GM12878 (cell line): ENCODE results near the gene HSPA1A. TPM values are rescaled to one million over a fixed set of nuclear protein-coding genes. Genes with fewer than 3 reads are reported as not detected.

ENCODE experiments used
- ATAC-seq: fragments of 200-7000 bp; cut with Tn5 transposase; 3 replicates; pipeline ENCODE4 v1.9.1; 2020; ENCODE audit warnings: mild to moderate bottlenecking, moderate library complexity
- Bru-seq: library from RNA; stranded (reverse); fragments of 400-500 nt; gene quantifications from one replicate; lab custom pipeline; 2021; lab: Mats Ljungman, UMichigan
- BruChase-seq, 2 experiments: library from RNA; stranded (reverse); fragments of 400-500 nt; gene quantifications; one replicate each; lab custom pipeline; 2021; lab: Mats Ljungman, UMichigan
- BruUV-seq: library from RNA; stranded (reverse); fragments of 400-500 nt; replicated peaks from 2 replicates; lab custom pipeline; 2021; lab: Mats Ljungman, UMichigan
- CTCF ChIA-PET: fragments of 300-600 bp; sonication (Branson Sonifier 250); formaldehyde crosslinking; extraction: SDS; loops from one replicate; lab custom pipeline; 2021; ENCODE audit warnings: inconsistent platforms; lab: Yijun Ruan, JAX
- POLR2A ChIA-PET: fragments of 350-600 bp; formaldehyde crosslinking; extraction: SDS; loops from one replicate; lab custom pipeline; 2021; ENCODE audit warnings: inconsistent platforms; lab: Charles Lee
- RAD21 ChIA-PET: fragments of 300-600 bp; sonication (Branson Sonifier 250); formaldehyde crosslinking; loops from one replicate; lab custom pipeline; 2023; ENCODE audit warnings: antibody characterized with exemption; ENCODE audit not compliant: unreplicated experiment; lab: Charles Lee
- SMC1A ChIA-PET: fragments of 300-600 bp; sonication (Branson Sonifier 250); formaldehyde crosslinking; loops from one replicate; lab custom pipeline; 2023; ENCODE audit not compliant: unreplicated experiment, uncharacterized antibody; lab: Charles Lee
- DNase-seq: peaks from one replicate; pipeline ENCODE4 v3.0.0-alpha.2; 2011; ENCODE audit warnings: low read depth, low spot score
- FAIRE-seq: peaks from 3 replicates; lab custom pipeline; 2011; peaks lifted over from hg19 to GRCh38; lab: Jason Lieb, UNC
- H2AFZ ChIP-seq: 2 replicates; pipeline ENCODE4 v1.6.0; 2011; ENCODE audit warnings: low read depth, low read length, control low read depth; ENCODE audit not compliant: control insufficient read depth
- H3K27ac ChIP-seq: 2 replicates; pipeline ENCODE4 v1.5.1; 2011; ENCODE audit warnings: control low read depth; ENCODE audit not compliant: control insufficient read depth, insufficient read depth
- H3K27me3 ChIP-seq, 2 experiments: replicated peaks in 1 of 2; 2 replicates each; pipeline versions ENCODE4 v1.6.0 to v1.6.1; 2011; ENCODE audit warnings: low read length in 1 of 2; ENCODE audit not compliant: control insufficient read depth in 2 of 2, insufficient read depth in 2 of 2
- H3K36me3 ChIP-seq, 2 experiments: 2 replicates each; pipeline ENCODE4 v1.5.1; 2011; ENCODE audit warnings: low read length in 1 of 2; ENCODE audit not compliant: control insufficient read depth in 2 of 2, insufficient read depth in 2 of 2
- H3K4me1 ChIP-seq: 2 replicates; pipeline ENCODE4 v1.6.1; 2011; ENCODE audit warnings: mild to moderate bottlenecking, low read length, moderate library complexity, mixed read lengths; ENCODE audit not compliant: control insufficient read depth, insufficient read depth
- H3K4me2 ChIP-seq: 2 replicates; pipeline ENCODE4 v1.6.0; 2011; ENCODE audit warnings: control low read depth; ENCODE audit not compliant: control insufficient read depth, insufficient read depth
- H3K4me3 ChIP-seq: fragments of 200-600 bp; sonication (generic); 2 replicates; pipeline ENCODE4 v1.5.1; 2016
- H3K79me2 ChIP-seq: 2 replicates; pipeline ENCODE4 v1.6.0; 2011; ENCODE audit warnings: low read length; ENCODE audit not compliant: control insufficient read depth, insufficient read depth
- H3K9ac ChIP-seq: 2 replicates; pipeline ENCODE4 v1.8.0; 2011; ENCODE audit warnings: low read length, control low read depth, mixed read lengths; ENCODE audit not compliant: control insufficient read depth, insufficient read depth
- H3K9me3 ChIP-seq: replicated peaks from 3 replicates; pipeline ENCODE4 v1.5.1; 2011; ENCODE audit warnings: mild to moderate bottlenecking, low read length; ENCODE audit not compliant: control insufficient read depth, insufficient read depth
- H4K20me1 ChIP-seq: 2 replicates; pipeline ENCODE4 v1.6.0; 2011; ENCODE audit not compliant: control insufficient read depth, insufficient read depth
- BACH1 ChIP-seq: fragments of 450-650 bp; IDR thresholded peaks from 2 replicates; pipeline ENCODE4 v1.6.1; 2017; ENCODE audit warnings: mild to moderate bottlenecking, borderline replicate concordance
- E2F8 ChIP-seq: fragments of 450-650 bp; IDR thresholded peaks from 2 replicates; pipeline ENCODE4 v1.6.1; 2018; ENCODE audit warnings: mild to moderate bottlenecking, low read depth, moderate library complexity; ENCODE audit not compliant: partially characterized antibody
- IKZF1 ChIP-seq: fragments of 450-650 bp; conservative IDR thresholded peaks from 2 replicates; pipeline ENCODE4 v1.6.1; 2017; ENCODE audit warnings: antibody characterized with exemption, mild to moderate bottlenecking
- MLLT1 ChIP-seq: fragments of 450-650 bp; IDR thresholded peaks from 2 replicates; pipeline ENCODE4 v1.6.1; 2016; ENCODE audit warnings: mild to moderate bottlenecking
- MYB ChIP-seq: fragments of 150-350 bp; IDR thresholded peaks from 2 replicates; pipeline ENCODE4 v1.6.1; 2014; ENCODE audit warnings: mild to moderate bottlenecking, low read depth, low read length, borderline replicate concordance
- NFYB ChIP-seq: IDR thresholded peaks from 2 replicates; pipeline ENCODE4 v1.6.1; 2011; ENCODE audit warnings: low read depth, mild to moderate bottlenecking, low read length, improper control_type of control experiment, moderate library complexity; ENCODE audit not compliant: insufficient read depth
- POLR2AphosphoS5 ChIP-seq: IDR thresholded peaks from 2 replicates; pipeline ENCODE4 v1.6.1; 2011; ENCODE audit warnings: mild to moderate bottlenecking, low read length, inconsistent platforms
- RELA ChIP-seq: fragments of 450-650 bp; IDR thresholded peaks from 2 replicates; pipeline ENCODE4 v1.8.0; 2014; ENCODE audit warnings: borderline replicate concordance; ENCODE audit not compliant: partially characterized antibody
- SP1 ChIP-seq: IDR thresholded peaks from one replicate; pipeline ENCODE4 v1.6.1; 2011; ENCODE audit warnings: low read depth, low read length
- TCF12 ChIP-seq: IDR thresholded peaks from 2 replicates; pipeline ENCODE4 v1.6.1; 2011; ENCODE audit warnings: low read depth, mild to moderate bottlenecking, low read length
- ZSCAN29 ChIP-seq: fragments of 450-650 bp; IDR thresholded peaks from 2 replicates; pipeline ENCODE4 v1.6.1; 2017; ENCODE audit warnings: mild to moderate bottlenecking, moderate library complexity
- WGBS: methylation state at CpG from one replicate; pipeline ENCODE4 v1.1.6; 2016; ENCODE audit warnings: low lambda C conversion rate; ENCODE audit not compliant: insufficient replicate concordance, insufficient coverage; ENCODE audit errors: missing lambda C conversion rate; 5-methylcytosine and 5-hydroxymethylcytosine counted together
- in situ Hi-C: fragments of 300-500 bp; cut with MboI; formaldehyde crosslinking; loops from 9 replicates; pipeline ENCODE4 v1.14.3; 2018; ENCODE audit warnings: mixed read lengths
- intact Hi-C: fragments of 100-400 bp; cut with micrococcal nuclease; formaldehyde crosslinking; loops from one replicate; pipeline ENCODE4 v1.14.2; 2022; ENCODE audit not compliant: unreplicated experiment
- long read RNA-seq, 2 experiments: library from polyadenylated mRNA; unstranded; transcript quantifications; one replicate each; pipeline ENCODE4 v2.0.0, GENCODE V29; 2019 to 2020
- polyA minus RNA-seq, 3 experiments: library from RNA; depleted of rRNA, polyadenylated mRNA; stranded (reverse); fragments of >200 nt; gene quantifications; 2 replicates each; pipeline ENCODE4 v1.2.3, GENCODE V29; 2011
- polyA plus RNA-seq, 11 experiments: library from polyadenylated mRNA; depleted of rRNA in 4 of 11; unstranded in 6 of 11; stranded (reverse) in 5 of 11; fragments of >200 nt; fragmentation: Nextera tagmentation in 4 of 11; fragmentation: Illumina TruSeq in 1 of 11; extraction: Ambion mirVana in 4 of 11; extraction: Trizol in 1 of 11; gene quantifications; 1 replicate in 1 of 11; 2 replicates in 10 of 11; pipeline versions ENCODE4 v1.2.1 to v1.2.3, GENCODE V29; 2011 to 2016; ENCODE audit warnings: inconsistent platforms in 2 of 11, missing spikeins in 2 of 11, low read depth in 1 of 11
- total RNA-seq, 4 experiments: library from RNA; depleted of rRNA in 3 of 4; stranded (reverse); fragments of >200 nt in 3 of 4; fragmentation: Illumina TruSeq in 1 of 4; extraction: Trizol in 1 of 4; gene quantifications; 2 replicates each; pipeline versions ENCODE4 v1.2.1 to v1.2.3, GENCODE V29; 2013 to 2021
- TF ChIP-seq, protein P1 (sequence below): fragments of 450-650 bp; IDR thresholded peaks from 2 replicates; pipeline ENCODE4 v1.6.1; 2014; ENCODE audit warnings: mild to moderate bottlenecking

Gene HSPA1A
- 47.6 and 52.7 TPM in 2 replicates for total RNA-seq (2013; cell fraction: nucleolus; rRNA removed)
- total RNA-seq (2014; rRNA removed): 29.2 and 29.9 TPM in 2 replicates
- 10.9 and 12.3 TPM in 2 replicates for total RNA-seq (2014; rRNA removed; fragmentation: Illumina TruSeq; extraction: Trizol)
- total RNA-seq (2021): 26.5 and 27.2 TPM in 2 replicates
- polyA plus RNA-seq (2011; ENCODE audit: low read depth): 7.5 TPM
- 3.7 and 9.8 TPM in 2 replicates for polyA plus RNA-seq (2011; rRNA removed)
- 12.3 and 14.0 TPM in 2 replicates for polyA plus RNA-seq (2011; cell fraction: cytosol; rRNA removed)
- 22.0 and 36.5 TPM in 2 replicates for polyA plus RNA-seq (2011; cell fraction: nucleus; rRNA removed)
- 10.5 and 14.8 TPM in 2 replicates for polyA plus RNA-seq (2012)
- 1.3 and 8.0 TPM in 2 replicates for polyA plus RNA-seq (2014; fragmentation: Illumina TruSeq; extraction: Trizol)
- 1 to 10 TPM in 1 of 2 experiments, under 1 TPM in 1; 0.29 to 1.3 TPM for polyA plus RNA-seq (2014; fragmentation: Nextera tagmentation; extraction: Ambion mirVana)
- polyA plus RNA-seq (2014; rRNA removed): 22.8 and 26.3 TPM in 2 replicates
- 10 to 100 TPM; 51.1 to 51.8 TPM for polyA plus RNA-seq (2016; fragmentation: Nextera tagmentation; extraction: Ambion mirVana)
- polyA minus RNA-seq (2011; rRNA and poly(A)+ RNA removed): 7.6 and 8.8 TPM in 2 replicates
- polyA minus RNA-seq (2011; cell fraction: cytosol; rRNA and poly(A)+ RNA removed): 5.7 and 7.3 TPM in 2 replicates
- 13.3 and 22.4 TPM in 2 replicates for polyA minus RNA-seq (2011; cell fraction: nucleus; rRNA and poly(A)+ RNA removed)
- percentile 53 among the genes with signal in this experiment for Bru-seq, nascent RNA
- percentile 85 among the genes with signal in this experiment for BruChase-seq, experiment 1, labeled RNA remaining after a 6-hour chase
- percentile 85 among the genes with signal in this experiment for BruChase-seq, experiment 2, labeled RNA remaining after a 2-hour chase
- long read RNA-seq, experiment 1, partial matches to known transcripts: 0 of 1 reads
- long read RNA-seq, experiment 1, other reads (novel, unspliced or antisense): 0 of 1 reads
- long read RNA-seq, experiment 2, transcript HSPA1A-201 (1 exons, 2,483 nt): major isoform, 15 of 15 reads
- long read RNA-seq, experiment 2, partial matches to known transcripts: 0 of 15 reads
- long read RNA-seq, experiment 2, other reads (novel, unspliced or antisense): 0 of 15 reads

DNA sequence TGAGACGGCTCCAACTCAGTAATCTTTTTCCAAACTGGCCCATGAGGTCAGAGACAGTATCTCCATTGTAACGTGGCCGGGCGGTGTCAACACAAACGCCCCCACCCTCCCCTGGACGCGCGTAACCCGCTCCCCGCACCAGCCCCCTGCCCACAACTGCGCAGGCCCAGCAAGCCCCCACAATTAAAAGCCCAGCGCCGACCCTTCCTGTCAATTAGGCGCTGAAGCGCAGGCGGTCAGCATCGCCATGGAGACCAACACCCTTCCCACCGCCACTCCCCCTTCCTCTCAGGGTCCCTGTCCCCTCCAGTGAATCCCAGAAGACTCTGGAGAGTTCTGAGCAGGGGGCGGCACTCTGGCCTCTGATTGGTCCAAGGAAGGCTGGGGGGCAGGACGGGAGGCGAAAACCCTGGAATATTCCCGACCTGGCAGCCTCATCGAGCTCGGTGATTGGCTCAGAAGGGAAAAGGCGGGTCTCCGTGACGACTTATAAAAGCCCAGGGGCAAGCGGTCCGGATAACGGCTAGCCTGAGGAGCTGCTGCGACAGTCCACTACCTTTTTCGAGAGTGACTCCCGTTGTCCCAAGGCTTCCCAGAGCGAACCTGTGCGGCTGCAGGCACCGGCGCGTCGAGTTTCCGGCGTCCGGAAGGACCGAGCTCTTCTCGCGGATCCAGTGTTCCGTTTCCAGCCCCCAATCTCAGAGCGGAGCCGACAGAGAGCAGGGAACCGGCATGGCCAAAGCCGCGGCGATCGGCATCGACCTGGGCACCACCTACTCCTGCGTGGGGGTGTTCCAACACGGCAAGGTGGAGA, at the start of gene HSPA1A, which contains the start of gene HSPA1L:
HSPA1A (plus strand) TSS at position 519 of the 814 bp plus-strand sequence; CDS start at position 733, 214 bp downstream.
HSPA1L (minus strand) TSS at position 259 of the 814 bp plus-strand sequence. CDS start 3,311 bp downstream, outside the sequence.
- ChIA-PET RAD21 (interaction anchor here (0.6 to 4.3 kb wide), 10 partner anchors 9 to 258 kb away, joined by 3 to 27 read pairs (median 12); partner anchors contain the start of genes CLIC1, DDAH2, HSPA1B and LSM2), SMC1A (interaction anchor here (1.0 to 3.0 kb wide), 8 partner anchors 9 to 85 kb away, joined by 3 to 10 read pairs (median 4); partner anchors contain the start of gene LSM2), CTCF (interaction anchor here (0.8 to 1.1 kb wide), 7 partner anchors 8 to 134 kb away, joined by 3 to 6 read pairs (median 3); partner anchors contain the start of genes LSM2 and LY6G5C), POLR2A (interaction anchor here (0.6 to 5.2 kb wide), 11 partner anchors 9 to 194 kb away, joined by 3 to 91 read pairs (median 5); partner anchors contain the start of genes CLIC1, HSPA1B, LSM2 and MSH5)
- no peak for DNase-seq
- Histone ChIP-seq H3K27ac (peak within 1 kb of the TSS; percentile 58), H3K36me3 (no peaks in the 10 kb centered on the region), H3K9me3 (no peaks in the 10 kb centered on the region), H4K20me1 (no peaks in the 10 kb centered on the region), H3K4me1 (peaks cover 29% of the 10 kb centered on the region), H2AFZ (peak within 1 kb of the TSS; percentile 91), H3K79me2 (no peaks in the 10 kb centered on the region; the same call in 1 of the 2 replicates), H3K9ac (peak within 1 kb of the TSS; percentile 64), H3K4me2 (peak within 1 kb of the TSS; percentile 90), H3K27me3 (no peaks in the 10 kb centered on the region), H3K4me3 (peak within 1 kb of the TSS; percentile 94)
- in situ Hi-C loops: no loop called here
- peak; percentile 27 for FAIRE-seq
- BruUV-seq: no TSS peak
- intact Hi-C loops: no loop called here
- peak; percentile 58 for ATAC-seq
- 1% methylated on average over 54 of the region's 56 CpGs for WGBS
- TF ChIP-seq NFYB (peak; percentile 78), E2F8 (no peak), SP1 (peak; percentile 12), ZSCAN29 (no peak), POLR2AphosphoS5 (peak; percentile 93), MYB (no peak), MLLT1 (peak; percentile 51; the same call in 1 of the 2 replicates), RELA (peak; percentile 10), TCF12 (peak; percentile 62; the same call in 1 of the 2 replicates), BACH1 (peak; percentile 81; the same call in 1 of the 2 replicates), IKZF1 (peak; percentile 65)
- TF ChIP-seq, protein P1, sequence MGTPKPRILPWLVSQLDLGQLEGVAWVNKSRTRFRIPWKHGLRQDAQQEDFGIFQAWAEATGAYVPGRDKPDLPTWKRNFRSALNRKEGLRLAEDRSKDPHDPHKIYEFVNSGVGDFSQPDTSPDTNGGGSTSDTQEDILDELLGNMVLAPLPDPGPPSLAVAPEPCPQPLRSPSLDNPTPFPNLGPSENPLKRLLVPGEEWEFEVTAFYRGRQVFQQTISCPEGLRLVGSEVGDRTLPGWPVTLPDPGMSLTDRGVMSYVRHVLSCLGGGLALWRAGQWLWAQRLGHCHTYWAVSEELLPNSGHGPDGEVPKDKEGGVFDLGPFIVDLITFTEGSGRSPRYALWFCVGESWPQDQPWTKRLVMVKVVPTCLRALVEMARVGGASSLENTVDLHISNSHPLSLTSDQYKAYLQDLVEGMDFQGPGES: no peak
